Upper lobe of right lung (tissue), 1 donor: ENCODE data around the gene RASL10B. TPM values are rescaled to one million over a fixed set of nuclear protein-coding genes. Genes with fewer than 3 reads are reported as not detected.

Experiments used
- ATAC-seq: fragments of 200-7000 bp; cut with Tn5 transposase; one replicate; pipeline ENCODE4 v1.9.1; 2020; ENCODE audit warnings: mild to moderate bottlenecking, moderate library complexity
- DNase-seq: peaks from one replicate; pipeline ENCODE4 v3.0.0-alpha.2; 2020
- H3K27ac ChIP-seq: fragments of 200-600 bp; one replicate; pipeline ENCODE4 v1.8.0; 2022
- H3K27me3 ChIP-seq: fragments of 200-600 bp; one replicate; pipeline ENCODE4 v1.8.0; 2022; ENCODE audit warnings: mild to moderate bottlenecking
- H3K36me3 ChIP-seq: fragments of 200-600 bp; one replicate; pipeline ENCODE4 v1.8.0; 2022
- H3K4me1 ChIP-seq: fragments of 200-600 bp; one replicate; pipeline ENCODE4 v1.8.0; 2022
- H3K4me3 ChIP-seq: fragments of 200-600 bp; one replicate; pipeline ENCODE4 v1.8.0; 2022; ENCODE audit warnings: mild to moderate bottlenecking
- H3K9me3 ChIP-seq: fragments of 200-600 bp; one replicate; pipeline ENCODE4 v1.8.0; 2022
- CTCF ChIP-seq: fragments of 200-600 bp; IDR thresholded peaks from one replicate; pipeline ENCODE4 v1.8.0; 2022; ENCODE audit warnings: antibody characterized with exemption
- intact Hi-C: fragments of 100-400 bp; cut with DNase I; formaldehyde crosslinking; loops from one replicate; pipeline ENCODE4 v1.11.0; 2022
- total RNA-seq: library from RNA; stranded (reverse); fragmentation: NEBNext Ultra II Directional; extraction: Animal tissue kit (Norgen Biotek cat#: 25700); gene quantifications from one replicate; pipeline ENCODE4 v1.2.1, GENCODE V29; 2021
- donor health status: DM: no; HTN: yes; CAD: no; lungs with severe emphysema.

Gene RASL10B
- total RNA-seq, 1 donor from 2014 or later: 2.2 TPM

- DNase-seq: no peak
- intact Hi-C loops: no loop called here
- peak overlapping the region; percentile 59 for H3K4me3 ChIP-seq
Observed at GRCh38 chr17:35763767-35764122, 32.3 kb downstream of the RASL10B start.

DNA sequence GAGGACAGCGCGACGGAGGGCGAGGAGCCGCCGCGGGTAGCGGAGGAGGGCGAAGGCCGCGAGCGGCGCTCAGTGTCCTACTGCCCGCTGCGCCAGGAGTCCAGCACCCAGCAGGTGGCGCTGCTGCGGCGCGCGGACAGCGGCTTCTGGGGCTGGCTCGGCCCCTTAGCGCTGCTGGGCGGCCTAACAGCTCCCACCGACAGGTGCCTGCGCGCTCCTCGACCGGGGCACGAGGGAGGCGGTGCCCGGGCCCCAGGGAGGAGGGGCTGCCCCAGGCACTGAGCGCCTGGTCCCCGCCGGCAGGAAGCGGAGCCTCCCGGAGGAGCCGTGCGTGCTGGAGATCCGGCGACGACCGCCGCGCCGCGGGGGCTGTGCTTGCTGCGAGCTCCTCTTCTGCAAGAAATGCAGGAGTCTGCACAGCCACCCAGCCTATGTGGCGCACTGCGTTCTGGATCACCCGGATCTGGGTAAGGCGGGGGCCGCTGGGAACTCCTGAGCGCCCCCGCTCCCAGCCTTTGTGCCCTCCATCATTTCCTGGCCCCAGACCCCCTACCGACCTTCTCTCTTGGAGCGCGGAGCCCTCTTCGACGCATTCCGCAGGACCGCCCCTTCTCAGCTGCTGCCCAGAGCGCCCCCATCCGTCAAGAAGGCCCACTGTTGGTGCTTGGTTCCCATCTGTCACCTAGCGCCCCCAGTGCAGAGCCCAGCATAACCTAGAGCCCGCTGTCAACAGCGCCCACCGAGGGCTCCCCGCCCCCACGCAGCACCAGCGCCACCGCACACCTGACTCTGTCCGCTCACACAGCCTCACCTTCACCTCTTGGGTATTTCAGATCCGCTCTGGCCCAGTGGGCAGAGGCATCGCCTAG, 32.9 kb downstream of the RASL10B start:
- Histone ChIP-seq H3K27ac (no peak overlapping the region), H3K9me3 (no peaks in the 10 kb centered on the region), H3K4me1 (peaks cover 5% of the 10 kb centered on the region), H3K4me3 (peak overlapping the region; percentile 59), H3K27me3 (no peaks in the 10 kb centered on the region), H3K36me3 (no peaks in the 10 kb centered on the region)
- TF ChIP-seq CTCF: peak; percentile 95
- intact Hi-C loops: no loop called here
- ATAC-seq: peak; percentile 97
- peak; percentile 95 for DNase-seq

More at GRCh38 chr17:35763767-35764122, 32.3 kb downstream of the RASL10B start:
- Histone ChIP-seq H3K4me1 (peaks cover 5% of the 10 kb centered on the region), H3K9me3 (no peaks in the 10 kb centered on the region), H3K27ac (no peak overlapping the region), H3K36me3 (no peaks in the 10 kb centered on the region), H3K27me3 (no peaks in the 10 kb centered on the region)
- no peak for ATAC-seq
- TF ChIP-seq CTCF: no peak

- no peak for TF ChIP-seq CTCF
- Histone ChIP-seq H3K27ac (no peak overlapping the region), H3K27me3 (no peaks in the 10 kb centered on the region), H3K4me3 (no peak overlapping the region), H3K9me3 (no peaks in the 10 kb centered on the region), H3K4me1 (peaks cover 5% of the 10 kb centered on the region), H3K36me3 (no peaks in the 10 kb centered on the region)
- DNase-seq (no peak), ATAC-seq (no peak)
- intact Hi-C loops: loop anchor here (5.0 kb wide), 1 partner anchor 42 kb away; the partner anchor contains the start of gene TAF15
Observed at GRCh38 chr17:35765086-35765710, 33.8 kb downstream of the RASL10B start.

- Histone ChIP-seq H3K27ac (no peak overlapping the region), H3K4me1 (peaks cover 5% of the 10 kb centered on the region), H3K4me3 (no peak overlapping the region), H3K27me3 (no peaks in the 10 kb centered on the region), H3K9me3 (no peaks in the 10 kb centered on the region), H3K36me3 (no peaks in the 10 kb centered on the region)
- DNase-seq (no peak), ATAC-seq (no peak)
- TF ChIP-seq CTCF: no peak
- intact Hi-C loops: loop anchor here (5.0 kb wide), 1 partner anchor 41 kb away; the partner anchor contains the start of gene TAF15
Observed at GRCh38 chr17:35765756-35766488, 34.5 kb downstream of the RASL10B start.

GRCh38 chr17:35766489-35766877, 35.0 kb downstream of the RASL10B start:
- Histone ChIP-seq H3K4me1 (peaks cover 5% of the 10 kb centered on the region), H3K27ac (no peak overlapping the region), H3K27me3 (no peaks in the 10 kb centered on the region), H3K36me3 (no peaks in the 10 kb centered on the region), H3K9me3 (no peaks in the 10 kb centered on the region), H3K4me3 (no peak overlapping the region)
- intact Hi-C loops: loop anchor here (5.0 kb wide), 1 partner anchor 41 kb away; the partner anchor contains the start of gene TAF15
- no peak for TF ChIP-seq CTCF
- DNase-seq (no peak), ATAC-seq (no peak)
